Breast epithelium (tissue), 4 donors: Measurements from ENCODE around the gene NRAS. TPM values are rescaled to one million over a fixed set of nuclear protein-coding genes. Genes with fewer than 3 reads are reported as not detected.

Source experiments
- DNase-seq, 2 donors: peaks; one replicate each; pipeline ENCODE4 v3.0.0-alpha.2; 2019; ENCODE audit warnings: low spot score in 2 of 2
- H3K27ac ChIP-seq, 2 donors: fragments of 200-600 bp; sonication (generic) in 1 of 2; one replicate each; pipeline ENCODE4 v1.5.1; 2016 to 2019; ENCODE audit warnings: mild to moderate bottlenecking in 1 of 2
- H3K27me3 ChIP-seq, 2 donors: fragments of 200-600 bp; sonication (generic) in 1 of 2; one replicate each; pipeline versions ENCODE4 v1.5.1 to v1.6.0; 2017 to 2019; ENCODE audit warnings: control low read depth in 1 of 2, mild to moderate bottlenecking in 1 of 2
- H3K36me3 ChIP-seq: fragments of 200-600 bp; one replicate; pipeline ENCODE4 v1.5.1; 2019
- H3K4me1 ChIP-seq, 2 donors: fragments of 200-600 bp; sonication (generic); one replicate each; pipeline ENCODE4 v1.5.1; 2016 to 2019; ENCODE audit warnings: control low read depth in 1 of 2
- H3K4me3 ChIP-seq, 3 donors: fragments of 200-600 bp; sonication (generic); 1 replicate in 2 of 3; 2 replicates in 1 of 3; pipeline ENCODE4 v1.5.1; 2016 to 2019; ENCODE audit warnings: mild to moderate bottlenecking in 3 of 3, moderate library complexity in 2 of 3
- H3K9me3 ChIP-seq, 2 donors: fragments of 200-600 bp; sonication (generic) in 1 of 2; one replicate each; pipeline ENCODE4 v1.5.1; 2016 to 2019; ENCODE audit warnings: control low read depth in 1 of 2
- CTCF ChIP-seq, 3 donors: fragments of 450-650 bp; IDR thresholded peaks; one replicate each; pipeline ENCODE4 v1.5.1; 2016 to 2017; ENCODE audit warnings: antibody characterized with exemption in 3 of 3, mild to moderate bottlenecking in 3 of 3, moderate library complexity in 3 of 3
- POLR2A ChIP-seq: fragments of 450-650 bp; IDR thresholded peaks from one replicate; pipeline ENCODE4 v1.6.1; 2016; ENCODE audit warnings: antibody characterized with exemption, mild to moderate bottlenecking, moderate library complexity
- POLR2AphosphoS5 ChIP-seq, 3 donors: sonication (generic); formaldehyde crosslinking; IDR thresholded peaks; one replicate each; pipeline ENCODE4 v1.6.1; 2017; ENCODE audit warnings: antibody characterized with exemption in 3 of 3
- intact Hi-C: fragments of 100-400 bp; cut with DNase I; formaldehyde crosslinking; loops from one replicate; pipeline ENCODE4 v1.15.1; 2023; ENCODE audit warnings: low total_unique reads
- total RNA-seq, 3 donors: library from RNA; depleted of rRNA; stranded (reverse); fragments of >200 nt; gene quantifications; one replicate each; pipeline ENCODE4 v1.1.0, GENCODE V29; 2016

The NRAS gene
- total RNA-seq, 3 donors from 2014 or later, result 23.4 to 27.4 (median 25.6) TPM

DNA sequence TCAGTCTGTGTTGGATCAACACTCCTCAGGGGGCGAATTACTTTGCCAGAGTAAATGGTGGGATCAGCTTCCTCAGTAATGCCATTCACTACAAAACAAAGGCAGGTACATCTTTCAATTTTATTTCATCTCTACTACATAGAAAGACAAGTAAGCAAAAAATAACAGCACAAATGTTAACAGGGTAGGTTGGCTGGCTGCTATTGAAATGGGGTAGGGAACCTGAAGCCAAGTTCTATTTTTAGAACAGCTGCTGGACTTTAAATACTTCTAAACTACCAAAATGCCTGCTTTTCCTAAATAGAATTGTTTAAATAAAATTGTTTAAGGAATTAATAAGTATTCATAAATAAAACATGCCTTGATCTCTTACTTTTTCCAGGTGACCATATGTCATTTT lies 7.3 kb upstream of the NRAS start:
- intact Hi-C loops, result no loop called here
- Histone ChIP-seq H3K36me3 (peaks cover 11% of the 10 kb centered on the region), H3K27ac (no peak overlapping the region), H3K9me3 (no peaks in the 10 kb centered on the region), H3K4me3 (no peak overlapping the region), H3K27me3 (no peaks in the 10 kb centered on the region), H3K4me1 (no peaks in the 10 kb centered on the region)
- TF ChIP-seq POLR2AphosphoS5 (IDR thresholded peaks at IDR 0.05) (no peak), CTCF (IDR thresholded peaks at IDR 0.05) (no peak), POLR2A (no peak)
- no peak for DNase-seq

- no peak overlapping the region for H3K4me3 ChIP-seq
- no peak for TF ChIP-seq POLR2A
- TF ChIP-seq CTCF (IDR thresholded peaks at IDR 0.05), result no peak
- no peak for TF ChIP-seq POLR2AphosphoS5 (IDR thresholded peaks at IDR 0.05)
- no peaks in the 10 kb centered on the region for H3K4me1 ChIP-seq
- intact Hi-C loops, result no loop called here
- no peaks in the 10 kb centered on the region for H3K9me3 ChIP-seq
- no peak for DNase-seq
- no peaks in the 10 kb centered on the region for H3K27me3 ChIP-seq
- H3K36me3 ChIP-seq, result peaks cover 11% of the 10 kb centered on the region
- H3K27ac ChIP-seq, result no peak overlapping the region
Measured at GRCh38 chr1:114723457-114723856, 6.9 kb upstream of the NRAS start.

GRCh38 chr1:114720492-114720891 lies 3.9 kb upstream of the NRAS start:
- no peak overlapping the region for H3K27ac ChIP-seq
- peaks cover 6% of the 10 kb centered on the region for H3K36me3 ChIP-seq
- DNase-seq, result no peak
- no peaks in the 10 kb centered on the region for H3K4me1 ChIP-seq
- H3K9me3 ChIP-seq, result no peaks in the 10 kb centered on the region
- TF ChIP-seq POLR2AphosphoS5 (IDR thresholded peaks at IDR 0.05) (no peak), POLR2A (no peak), CTCF (IDR thresholded peaks at IDR 0.05) (no peak)
- H3K4me3 ChIP-seq, result no peak overlapping the region
- intact Hi-C loops, result no loop called here
- H3K27me3 ChIP-seq, result no peaks in the 10 kb centered on the region

GRCh38 chr1:114719424-114719787 lies 2.8 kb upstream of the NRAS start:
- TF ChIP-seq CTCF (IDR thresholded peaks at IDR 0.05) (no peak), POLR2A (no peak)
- H3K36me3 ChIP-seq, result no peaks in the 10 kb centered on the region
- no peak for DNase-seq
- H3K4me3 ChIP-seq, result no peak overlapping the region
- intact Hi-C loops, result no loop called here
- H3K4me1 ChIP-seq, result no peaks in the 10 kb centered on the region
- no peak overlapping the region for H3K27ac ChIP-seq
- H3K27me3 ChIP-seq, result no peaks in the 10 kb centered on the region
- no peaks in the 10 kb centered on the region for H3K9me3 ChIP-seq

- Histone ChIP-seq H3K36me3 (no peaks in the 10 kb centered on the region), H3K27ac (no peak overlapping the region), H3K4me3 (no peak overlapping the region), H3K9me3 (no peaks in the 10 kb centered on the region), H3K27me3 (no peaks in the 10 kb centered on the region), H3K4me1 (no peaks in the 10 kb centered on the region)
- no peak for TF ChIP-seq CTCF (IDR thresholded peaks at IDR 0.05)
- TF ChIP-seq POLR2A, result no peak
- intact Hi-C loops, result no loop called here
- DNase-seq, result no peak
Measured at GRCh38 chr1:114718661-114719423, 2.3 kb upstream of the NRAS start.
